HS-27A (cell line): ENCODE measurements around the gene SERPINB13.
"Not testable (repeated sequence)": the region's sequence is repeated elsewhere in the genome, so short reads cannot be mapped to it uniquely, and the experiment has no call there.

Experiments
- DNase-seq: peaks from one replicate; pipeline ENCODE4 v3.0.0-alpha.2; 2012; ENCODE audit warnings: low read depth, missing footprints

The SERPINB13 gene

DNA sequence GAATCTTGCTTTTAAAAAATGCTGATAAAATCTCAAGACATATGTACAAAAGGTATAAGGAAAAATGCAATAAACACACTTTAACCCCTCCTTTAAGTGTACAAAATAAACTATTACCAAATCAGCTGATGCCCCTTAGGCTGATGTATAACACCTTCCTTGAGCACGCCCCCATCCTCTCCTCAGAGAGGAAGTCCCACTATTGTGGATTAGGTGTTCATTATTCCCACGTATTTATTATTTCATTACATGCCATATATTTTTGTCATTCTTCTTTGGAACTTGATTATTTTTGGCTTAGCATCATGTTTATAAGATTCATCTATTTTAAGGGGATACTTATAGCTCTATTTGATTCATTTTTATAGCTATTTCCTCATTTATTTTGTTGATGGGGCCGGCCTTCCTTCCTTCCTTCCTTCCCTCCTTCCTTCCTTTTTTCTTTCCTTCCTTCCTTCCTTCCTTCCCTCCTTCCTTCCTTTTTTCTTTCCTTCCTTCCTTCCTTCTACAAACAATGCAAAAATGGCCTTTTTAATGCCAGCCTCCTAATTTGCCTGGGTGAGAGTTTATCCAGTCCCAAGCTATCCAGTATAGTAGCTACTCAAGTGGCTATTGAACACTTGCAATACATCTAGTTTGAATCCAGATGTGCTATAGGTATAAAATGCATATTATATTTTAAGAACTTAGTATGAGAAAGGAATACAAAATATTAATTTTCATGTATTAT, 4.0 kb downstream of the SERPINB13 start:
- DNase-seq: no peak

GRCh38 chr18:63591725-63592124, 4.6 kb downstream of the SERPINB13 start:
- no peak for DNase-seq

DNA sequence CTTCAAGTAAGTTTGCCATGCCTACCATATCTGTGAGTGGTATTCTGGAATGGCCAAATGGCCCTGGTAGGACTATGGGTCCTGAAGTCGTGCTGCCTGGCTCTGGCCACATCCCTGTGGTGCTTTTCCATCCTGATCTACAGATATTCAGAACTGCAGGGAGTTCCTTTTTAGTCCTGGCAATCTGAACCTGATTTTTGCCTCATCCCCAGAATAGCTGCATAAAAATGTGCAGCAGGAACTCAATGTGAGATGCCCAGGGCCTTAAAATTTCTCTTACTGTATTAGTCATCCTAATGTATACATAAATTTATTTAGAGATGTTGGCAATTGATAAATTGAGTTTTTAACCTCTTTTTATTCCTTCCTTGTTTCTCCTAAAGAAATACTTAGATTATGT, 5.3 kb downstream of the SERPINB13 start:
- DNase-seq: no peak

DNA sequence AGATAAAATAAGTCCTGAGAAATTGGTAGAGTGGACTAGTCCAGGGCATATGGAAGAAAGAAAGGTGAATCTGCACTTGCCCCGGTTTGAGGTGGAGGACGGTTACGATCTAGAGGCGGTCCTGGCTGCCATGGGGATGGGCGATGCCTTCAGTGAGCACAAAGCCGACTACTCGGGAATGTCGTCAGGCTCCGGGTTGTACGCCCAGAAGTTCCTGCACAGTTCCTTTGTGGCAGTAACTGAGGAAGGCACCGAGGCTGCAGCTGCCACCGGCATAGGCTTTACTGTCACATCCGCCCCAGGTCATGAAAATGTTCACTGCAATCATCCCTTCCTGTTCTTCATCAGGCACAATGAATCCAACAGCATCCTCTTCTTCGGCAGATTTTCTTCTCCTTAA, 9.8 kb downstream of the SERPINB13 start:
- DNase-seq: no peak

- no peak for DNase-seq
These were observed 16.2 kb downstream of the SERPINB13 start for GRCh38 chr18:63603355-63603754.

DNA sequence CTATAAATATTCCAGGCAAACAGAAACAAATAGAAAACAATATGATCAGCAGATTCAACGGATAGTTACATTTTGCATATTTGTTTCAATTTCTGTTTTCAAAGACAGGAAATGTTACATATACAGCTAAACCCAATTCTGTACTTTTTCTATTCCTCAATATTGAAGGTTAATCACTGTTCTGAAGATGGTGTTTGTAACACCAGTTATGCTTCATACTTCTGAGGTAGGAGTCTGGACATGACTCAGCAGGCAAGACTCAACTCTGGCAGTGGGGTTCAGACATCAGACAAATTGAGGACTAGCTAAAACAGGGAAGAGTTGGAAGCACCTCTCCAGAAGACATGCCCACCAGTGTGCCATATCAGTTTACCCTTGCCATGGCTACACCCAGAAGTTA, 16.6 kb downstream of the SERPINB13 start:
- DNase-seq: no peak

GRCh38 chr18:63604791-63605567, 17.8 kb downstream of the SERPINB13 start:
- DNase-seq: no peak

GRCh38 chr18:63606526-63606925, 19.4 kb downstream of the SERPINB13 start:
- DNase-seq: no peak

- DNase-seq: no peak
These were observed 26.3 kb downstream of the SERPINB13 start for GRCh38 chr18:63613420-63613819.

GRCh38 chr18:63617049-63617914, 30.1 kb downstream of the SERPINB13 start:
- no peak for DNase-seq

- DNase-seq: no peak
These were observed 30.7 kb downstream of the SERPINB13 start for GRCh38 chr18:63617915-63618234.

DNA sequence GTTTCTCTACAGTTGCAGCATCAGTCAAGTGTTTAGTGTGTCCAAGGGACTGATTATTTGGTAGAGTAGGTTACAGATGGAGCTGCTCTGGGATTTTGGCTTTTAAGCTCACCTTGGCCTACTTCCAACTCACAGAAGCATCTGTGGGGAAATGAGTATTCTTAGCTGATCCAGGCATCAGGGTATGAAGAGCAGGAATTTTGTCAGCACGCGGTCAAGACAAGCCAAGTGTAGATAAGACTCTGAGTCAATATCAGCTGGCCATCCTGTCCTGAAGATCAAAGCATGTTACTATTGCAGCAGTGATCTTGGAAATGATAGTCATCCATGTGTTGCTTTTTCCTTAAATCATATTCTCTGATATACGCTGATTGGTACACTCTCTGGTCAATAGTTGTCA, 32.5 kb downstream of the SERPINB13 start:
- DNase-seq: no peak

DNA sequence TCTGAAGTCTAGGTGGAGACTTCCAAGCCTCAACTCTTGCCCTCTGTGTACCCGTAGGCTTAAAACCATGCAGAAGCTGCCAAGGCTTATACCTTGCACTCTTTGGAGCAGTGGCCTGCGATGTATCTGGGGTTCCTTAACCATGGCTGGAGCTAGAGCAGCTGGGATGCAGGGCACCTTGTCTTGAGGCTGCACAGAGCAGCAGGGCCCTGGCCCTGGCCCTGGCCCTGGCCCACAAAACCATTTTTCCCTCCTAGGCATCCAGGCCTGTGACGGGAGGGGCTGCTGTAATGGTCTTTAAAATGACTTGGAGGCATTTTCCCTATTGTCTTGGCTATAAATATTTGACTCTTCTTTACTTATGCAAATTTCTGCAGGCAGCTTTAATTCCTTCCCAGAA, 37.7 kb downstream of the SERPINB13 start:
- DNase-seq: no peak

- DNase-seq: no peak
These were observed 39.3 kb downstream of the SERPINB13 start for GRCh38 chr18:63626431-63626830.

DNA sequence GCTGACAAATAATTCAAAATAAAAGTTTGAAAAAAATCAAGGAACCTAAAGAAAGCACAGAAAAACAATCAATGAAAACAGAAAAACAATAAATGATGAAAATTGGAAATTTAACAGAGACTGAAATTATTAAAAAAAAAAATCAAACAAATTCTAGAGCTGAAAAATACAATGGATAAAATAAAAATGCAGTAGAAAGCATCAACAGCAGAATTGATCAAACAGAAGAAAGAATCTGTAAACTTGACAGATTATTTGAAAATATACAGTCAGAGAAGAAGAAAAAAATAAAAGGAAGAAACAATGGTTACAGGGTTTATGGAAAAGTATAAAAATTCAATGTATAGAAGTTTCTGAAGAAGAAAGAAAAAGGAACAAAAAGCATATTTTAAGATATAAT, 40.7 kb downstream of the SERPINB13 start:
- DNase-seq: no peak

GRCh38 chr18:63637703-63638102, 50.6 kb downstream of the SERPINB13 start:
- DNase-seq: no peak

- not testable (repeated sequence) for DNase-seq
These were observed 54.1 kb downstream of the SERPINB13 start for GRCh38 chr18:63641157-63641680.

- not testable (repeated sequence) for DNase-seq
These were observed 55.7 kb downstream of the SERPINB13 start for GRCh38 chr18:63642668-63643356.

DNA sequence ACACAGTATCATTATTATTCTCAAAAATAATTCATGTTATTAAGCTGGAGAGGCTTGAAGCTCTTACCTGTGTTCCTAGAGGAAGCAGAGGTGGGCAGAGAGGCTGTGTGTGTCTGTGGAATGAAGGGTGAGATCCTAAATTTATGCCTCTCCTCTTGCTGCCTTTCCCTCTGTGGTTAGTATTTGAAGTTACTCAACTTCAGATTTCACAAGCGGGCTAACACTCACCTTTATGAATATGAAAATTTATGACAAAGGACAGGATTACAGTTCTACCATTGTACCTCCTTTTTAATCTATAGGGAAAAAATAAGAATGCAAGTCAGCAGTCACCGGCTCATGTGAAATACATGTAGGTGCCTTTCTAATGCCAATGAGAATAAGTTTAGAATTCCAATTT, 57.0 kb downstream of the SERPINB13 start, which contains the start of gene SERPINB4:
TSS of gene SERPINB4 (minus strand) at position 115 of the 400 bp plus-strand sequence. CDS start 679 bp downstream, outside the sequence.
- DNase-seq: not testable (repeated sequence)

DNA sequence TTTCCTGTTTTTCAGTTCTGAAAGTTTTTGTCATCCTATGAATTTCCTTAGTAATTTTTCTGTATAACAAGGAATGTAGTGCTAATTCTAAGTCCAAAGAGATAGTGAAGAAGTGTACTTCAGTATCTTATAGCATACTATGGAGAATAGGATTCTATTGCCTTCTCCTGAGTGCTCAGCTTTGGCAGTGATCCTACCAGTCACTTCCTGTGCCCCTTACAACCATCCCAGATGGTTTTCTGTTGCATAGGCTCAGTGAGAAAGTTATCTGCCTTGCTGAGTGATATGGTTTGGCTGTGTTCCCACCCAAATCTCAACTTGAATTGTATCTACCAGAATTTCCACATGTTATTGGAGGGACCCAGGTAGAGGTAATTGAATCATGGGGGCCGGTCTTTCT, 57.6 kb downstream of the SERPINB13 start:
- DNase-seq: not testable (repeated sequence)

- DNase-seq: no peak
These were observed 59.8 kb downstream of the SERPINB13 start for GRCh38 chr18:63646936-63647335.

DNA sequence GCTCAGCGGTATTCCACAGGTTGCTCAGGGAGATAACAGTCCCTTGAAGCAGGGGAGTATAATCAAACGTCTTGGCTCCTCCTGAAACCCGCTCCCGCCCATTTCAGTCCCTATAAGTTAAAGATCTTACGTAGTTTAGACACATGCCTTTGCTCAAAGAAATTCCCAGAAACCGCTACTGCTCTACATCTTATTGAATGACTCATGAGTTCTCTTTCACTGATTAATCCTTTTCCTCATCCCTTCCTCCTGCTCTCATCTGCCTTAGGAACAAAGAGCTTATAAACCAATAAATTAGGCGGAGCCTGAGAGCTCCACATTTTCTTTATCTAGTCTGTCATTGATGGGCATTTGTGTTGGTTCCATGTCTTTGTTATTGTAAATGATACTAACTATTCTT, 61.1 kb downstream of the SERPINB13 start:
- no peak for DNase-seq
